HUES64 (cell line): ENCODE results near the gene ABO. TPM values are rescaled to one million over a fixed set of nuclear protein-coding genes. Genes with fewer than 3 reads are reported as not detected.
"Not testable (repeated sequence)": the region's sequence is repeated elsewhere in the genome, so short reads cannot be mapped to it uniquely, and the experiment has no call there.

ENCODE experiments used
- H3K27ac ChIP-seq: 2 replicates; pipeline ENCODE4 v1.7.0; 2013; ENCODE audit warnings: low read depth, low read length, inconsistent platforms
- H3K27me3 ChIP-seq: 2 replicates; pipeline ENCODE4 v1.6.1; 2013; ENCODE audit warnings: mild to moderate bottlenecking, low read length; ENCODE audit not compliant: insufficient read depth
- H3K36me3 ChIP-seq: 2 replicates; pipeline ENCODE4 v1.6.1; 2013; ENCODE audit warnings: mild to moderate bottlenecking, low read length; ENCODE audit not compliant: insufficient read depth
- H3K4me1 ChIP-seq: 2 replicates; pipeline ENCODE4 v1.6.1; 2013; ENCODE audit warnings: mild to moderate bottlenecking, low read length, moderate library complexity; ENCODE audit not compliant: insufficient read depth
- H3K4me3 ChIP-seq: 2 replicates; pipeline ENCODE4 v1.5.1; 2013; ENCODE audit warnings: mild to moderate bottlenecking, low read length, moderate library complexity
- H3K9ac ChIP-seq: 2 replicates; pipeline ENCODE4 v1.6.1; 2013; ENCODE audit warnings: mild to moderate bottlenecking, low read depth, low read length
- H3K9me3 ChIP-seq: 2 replicates; pipeline ENCODE4 v1.6.1; 2013; ENCODE audit warnings: low read depth, low read length; ENCODE audit not compliant: insufficient read depth
- WGBS: fragments of 150-250, 120-280 bp; methylation state at CpG from one replicate; pipeline ENCODE4 v1.1.7; 2013; ENCODE audit warnings: missing lambda C conversion rate; 5-methylcytosine and 5-hydroxymethylcytosine counted together
- polyA plus RNA-seq, 2 experiments: library from polyadenylated mRNA; stranded (reverse); fragments of 50-300 nt; gene quantifications; one replicate each; pipeline ENCODE4 v1.2.3, GENCODE V29; 2013

The ABO gene
- not detected for polyA plus RNA-seq (2013, experiment 1 of 2)
- not detected for polyA plus RNA-seq (2013, experiment 2 of 2)

DNA sequence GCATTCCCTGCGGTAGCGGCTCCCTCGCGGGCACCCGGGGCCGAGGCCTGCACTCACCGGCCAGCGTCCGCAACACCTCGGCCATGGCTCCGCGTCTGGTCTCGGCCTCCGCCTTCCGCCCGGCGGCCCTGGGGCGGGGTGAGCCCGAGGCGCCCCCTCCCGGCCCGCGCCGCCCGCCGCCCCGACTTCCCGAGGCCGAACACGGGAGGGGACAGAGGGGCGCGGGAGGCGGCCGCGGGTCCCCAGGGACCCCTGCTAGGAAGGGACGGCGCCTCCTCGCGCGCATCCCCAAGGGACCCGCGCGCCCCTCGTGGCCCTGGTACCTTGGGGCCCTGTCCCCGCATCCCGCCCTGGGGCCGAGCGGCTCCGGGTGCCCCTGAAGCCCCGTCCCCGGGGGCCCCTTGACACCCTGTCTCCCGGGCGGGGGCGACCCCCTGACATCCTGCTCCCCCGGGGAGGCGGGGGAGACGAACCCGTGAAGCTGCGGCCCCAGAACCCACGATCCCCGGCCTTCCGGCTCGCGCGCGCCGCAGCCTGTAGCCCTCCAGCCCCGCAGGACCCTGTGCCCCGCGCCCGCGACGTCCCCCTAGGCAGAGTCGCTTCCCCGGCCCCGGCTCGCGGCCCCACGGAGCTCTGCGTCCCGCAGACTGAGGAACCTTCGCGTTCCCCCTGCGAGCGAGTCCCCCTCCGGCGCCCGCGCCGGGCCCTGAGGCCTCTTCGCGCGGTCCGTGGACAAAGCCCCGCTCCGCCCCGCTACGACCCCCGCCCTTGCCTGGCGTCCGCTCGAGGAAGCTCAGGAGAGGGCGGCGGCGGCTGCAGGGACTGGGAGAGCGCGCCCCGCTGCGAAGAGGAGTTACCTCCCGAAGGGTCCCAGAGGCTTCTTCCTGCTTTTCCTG lies at the start of gene ABO:
ABO (minus strand) TSS at position 97 of the 896 bp plus-strand sequence.
- Histone ChIP-seq H3K36me3 (no peaks in the 10 kb centered on the region), H3K9ac (no peak within 1 kb of the TSS; the same call in 1 of the 2 replicates), H3K27ac (no peak within 1 kb of the TSS), H3K4me3 (peak within 1 kb of the TSS; percentile 52), H3K9me3 (no peaks in the 10 kb centered on the region; the same call in 1 of the 2 replicates), H3K4me1 (no peaks in the 10 kb centered on the region), H3K27me3 (peaks cover 71% of the 10 kb centered on the region)
- WGBS, result 2% methylated on average over 110 of the region's 110 CpGs

GRCh38 chr9:133323991-133324703 lies 49.1 kb upstream of the ABO start:
- Histone ChIP-seq H3K4me3 (no peak overlapping the region), H3K27ac (no peak overlapping the region), H3K27me3 (no peaks in the 10 kb centered on the region), H3K9me3 (no peaks in the 10 kb centered on the region), H3K9ac (no peak overlapping the region), H3K4me1 (no peaks in the 10 kb centered on the region), H3K36me3 (no peaks in the 10 kb centered on the region)
- WGBS, result 84% methylated on average over 13 of the region's 13 CpGs

GRCh38 chr9:133323211-133323610 lies 48.2 kb upstream of the ABO start:
- no peaks in the 10 kb centered on the region for H3K9me3 ChIP-seq
- no peaks in the 10 kb centered on the region for H3K4me1 ChIP-seq
- 91% methylated on average over 9 of the region's 10 CpGs for WGBS
- no peaks in the 10 kb centered on the region for H3K27me3 ChIP-seq
- no peaks in the 10 kb centered on the region for H3K36me3 ChIP-seq
- H3K4me3 ChIP-seq, result no peak overlapping the region
- H3K27ac ChIP-seq, result no peak overlapping the region
- no peak overlapping the region for H3K9ac ChIP-seq

- Histone ChIP-seq H3K4me3 (no peak overlapping the region), H3K9ac (no peak overlapping the region), H3K27ac (no peak overlapping the region), H3K9me3 (no peaks in the 10 kb centered on the region), H3K27me3 (no peaks in the 10 kb centered on the region), H3K36me3 (no peaks in the 10 kb centered on the region), H3K4me1 (no peaks in the 10 kb centered on the region)
- WGBS, result 94% methylated on average over 14 of the region's 14 CpGs
Measured at GRCh38 chr9:133322701-133323100, 47.7 kb upstream of the ABO start.

DNA sequence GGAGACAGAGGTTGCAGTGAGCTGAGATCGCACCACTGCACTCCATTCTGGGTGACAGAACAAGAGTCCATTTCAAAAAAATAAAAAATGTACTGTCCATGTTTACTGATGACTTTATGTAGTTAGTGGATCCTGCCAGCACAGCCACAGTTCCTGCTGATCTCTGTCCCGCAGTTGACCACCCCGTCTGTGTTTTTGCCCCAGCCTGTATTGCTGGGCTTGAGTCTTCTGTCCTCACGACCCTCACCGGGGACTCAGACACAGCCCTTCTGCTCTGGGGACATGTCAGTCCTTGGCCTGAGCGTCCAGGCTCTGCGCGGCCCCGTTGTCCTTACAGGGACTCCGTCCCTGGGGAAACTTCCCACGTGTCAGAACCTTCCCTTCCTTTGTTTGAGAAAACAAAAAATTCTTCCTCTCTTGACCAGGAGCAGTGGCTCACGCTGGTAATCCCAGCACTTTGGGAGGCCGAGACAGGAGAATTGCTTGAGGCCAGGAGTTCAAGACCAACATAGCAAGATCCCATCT lies 46.5 kb upstream of the ABO start:
- Histone ChIP-seq H3K4me1 (no peaks in the 10 kb centered on the region), H3K9ac (no peak overlapping the region), H3K4me3 (no peak overlapping the region), H3K27ac (no peak overlapping the region), H3K36me3 (no peaks in the 10 kb centered on the region), H3K9me3 (no peaks in the 10 kb centered on the region), H3K27me3 (no peaks in the 10 kb centered on the region)
- 90% methylated on average over 13 of the region's 13 CpGs for WGBS

DNA sequence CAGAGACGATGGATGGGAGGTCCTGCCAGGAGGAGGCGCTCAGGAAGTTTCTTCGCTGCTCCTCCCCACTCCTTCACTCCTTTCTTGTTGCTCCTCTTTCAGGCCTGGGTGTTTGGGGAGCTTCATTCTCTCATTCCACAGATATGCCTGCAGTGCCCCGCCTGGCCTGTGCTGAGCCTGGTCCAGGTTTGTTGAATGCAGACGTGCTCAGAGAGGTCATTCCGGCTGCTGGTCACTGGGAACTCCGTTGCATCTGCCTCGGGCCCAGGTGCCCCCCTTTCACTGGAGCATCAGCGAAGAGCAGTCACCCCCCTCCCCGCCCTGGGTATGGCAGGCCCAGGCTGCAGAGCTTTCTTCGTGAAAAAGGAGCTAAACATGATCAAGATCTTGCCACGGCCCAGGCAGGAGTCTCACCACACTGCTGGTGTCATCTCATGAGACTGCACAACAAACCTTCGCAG lies 45.5 kb upstream of the ABO start:
- Histone ChIP-seq H3K27ac (no peak overlapping the region), H3K36me3 (no peaks in the 10 kb centered on the region), H3K4me3 (no peak overlapping the region), H3K4me1 (no peaks in the 10 kb centered on the region), H3K27me3 (no peaks in the 10 kb centered on the region), H3K9me3 (no peaks in the 10 kb centered on the region), H3K9ac (no peak overlapping the region)
- WGBS, result 86% methylated on average over 13 of the region's 13 CpGs

GRCh38 chr9:133317551-133317950 lies 42.5 kb upstream of the ABO start:
- not testable (repeated sequence) for H3K9me3 ChIP-seq, H3K27ac ChIP-seq, H3K4me3 ChIP-seq, H3K27me3 ChIP-seq, H3K36me3 ChIP-seq, H3K4me1 ChIP-seq, H3K9ac ChIP-seq
- WGBS, result 92% methylated on average over 11 of the region's 13 CpGs

- no peak overlapping the region for H3K9ac ChIP-seq
- H3K9me3 ChIP-seq, result no peaks in the 10 kb centered on the region
- H3K4me3 ChIP-seq, result no peak overlapping the region
- H3K27me3 ChIP-seq, result no peaks in the 10 kb centered on the region
- no peaks in the 10 kb centered on the region for H3K36me3 ChIP-seq
- 85% methylated on average over 2 of the region's 2 CpGs for WGBS
- H3K4me1 ChIP-seq, result no peaks in the 10 kb centered on the region
- H3K27ac ChIP-seq, result no peak overlapping the region
Measured at GRCh38 chr9:133315997-133316396, 41.0 kb upstream of the ABO start.

GRCh38 chr9:133309608-133310007 lies 34.6 kb upstream of the ABO start:
- no peak overlapping the region for H3K9ac ChIP-seq
- 0 out of 2 replicates have a peak, but pooled peaks cover 2% of the 10 kb centered on the region for H3K27me3 ChIP-seq
- no peaks in the 10 kb centered on the region for H3K4me1 ChIP-seq
- no peak overlapping the region for H3K27ac ChIP-seq
- WGBS, result 99% methylated on average over 6 of the region's 6 CpGs
- H3K36me3 ChIP-seq, result no peaks in the 10 kb centered on the region
- no peak overlapping the region for H3K4me3 ChIP-seq
- H3K9me3 ChIP-seq, result peaks cover 4% of the 10 kb centered on the region; the same call in 1 of the 2 replicates

DNA sequence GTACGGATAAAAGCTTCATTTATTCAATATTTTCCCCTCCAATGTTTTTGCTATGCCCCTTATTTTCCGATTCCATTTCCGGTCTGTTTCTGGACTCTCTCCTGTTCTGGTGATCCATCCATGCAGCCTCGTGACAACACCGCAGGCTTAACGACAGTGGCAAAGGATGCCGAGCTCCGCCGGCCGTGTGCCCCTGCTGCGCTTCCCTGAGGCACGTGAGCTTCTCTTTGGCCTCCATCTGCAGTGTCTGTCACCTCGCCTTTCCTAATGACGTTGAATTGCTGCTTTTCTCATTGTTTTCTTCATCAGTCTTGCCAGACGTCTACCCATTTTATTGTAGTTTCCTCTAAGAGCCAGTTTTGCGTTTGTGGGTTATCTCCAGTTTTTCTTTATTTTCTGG lies 32.3 kb upstream of the ABO start:
- no peaks in the 10 kb centered on the region for H3K4me1 ChIP-seq
- H3K27me3 ChIP-seq, result 0 out of 2 replicates have a peak, but pooled peaks cover 2% of the 10 kb centered on the region
- no peak overlapping the region for H3K4me3 ChIP-seq
- H3K9ac ChIP-seq, result no peak overlapping the region
- WGBS, result 89% methylated on average over 16 of the region's 16 CpGs
- no peak overlapping the region for H3K27ac ChIP-seq
- no peaks in the 10 kb centered on the region for H3K36me3 ChIP-seq
- H3K9me3 ChIP-seq, result peaks cover 4% of the 10 kb centered on the region; the same call in 1 of the 2 replicates
